A549 (cell line): ENCODE results near the gene SACM1L.

Experiments
- BHLHE40 ChIP-seq: IDR thresholded peaks from 2 replicates; pipeline ENCODE4 v1.6.1; 2012; ENCODE audit warnings: low read depth, low read length, inconsistent platforms
- CHD2 ChIP-seq: fragments of 150-350 bp; IDR thresholded peaks from 2 replicates; pipeline ENCODE4 v1.6.1; 2014; ENCODE audit warnings: low read length; ENCODE audit not compliant: partially characterized antibody
- CTCF ChIP-seq: fragments of >200 bp; sonication (Bioruptor Twin); formaldehyde crosslinking; IDR thresholded peaks from 3 replicates; pipeline ENCODE4 v1.5.1; 2016
- E2F6 ChIP-seq: IDR thresholded peaks from 2 replicates; pipeline ENCODE4 v1.6.1; 2012; ENCODE audit warnings: low read depth, borderline replicate concordance
- EP300 ChIP-seq, 2 experiments: fragments of >200 bp; sonication (Bioruptor Twin); formaldehyde crosslinking; IDR thresholded peaks; 2 replicates in 1 of 2; 3 replicates in 1 of 2; pipeline ENCODE4 v1.6.1; 2016 to 2017
- NR3C1 ChIP-seq: fragments of >200 bp; sonication (Bioruptor Twin); formaldehyde crosslinking; IDR thresholded peaks from 3 replicates; pipeline ENCODE4 v1.6.1; 2017
- POLR2A ChIP-seq: IDR thresholded peaks from 2 replicates; pipeline ENCODE4 v1.6.1; 2012; ENCODE audit warnings: mild to moderate bottlenecking, low read length
- POLR2AphosphoS2 ChIP-seq: conservative IDR thresholded peaks from 2 replicates; pipeline ENCODE4 v1.6.1; 2012; ENCODE audit warnings: low read length, improper control_type of control experiment, inconsistent platforms
- RAD21 ChIP-seq, 2 experiments: fragments of >200 bp in 1 of 2; sonication (Bioruptor Twin) in 1 of 2; formaldehyde crosslinking in 1 of 2; IDR thresholded peaks in 1 of 2; conservative IDR thresholded peaks in 1 of 2; 2 replicates in 1 of 2; 3 replicates in 1 of 2; pipeline ENCODE4 v1.6.1; 2012 to 2018; ENCODE audit warnings: inconsistent platforms in 1 of 2
- SMC3 ChIP-seq: fragments of >200 bp; sonication (Bioruptor Twin); formaldehyde crosslinking; IDR thresholded peaks from 3 replicates; pipeline ENCODE4 v1.6.1; 2018; ENCODE audit warnings: inconsistent platforms
- SREBF2 ChIP-seq: fragments of 450-650 bp; IDR thresholded peaks from 2 replicates; pipeline ENCODE4 v1.6.1; 2014; ENCODE audit warnings: mild to moderate bottlenecking, moderate library complexity
- TF ChIP-seq, protein P1 (sequence below): fragments of 200-600 bp; sonication (generic); IDR thresholded peaks from 2 replicates; pipeline ENCODE4 v1.6.1; 2016; ENCODE audit warnings: antibody characterized with exemption, mild to moderate bottlenecking, moderate library complexity

- TF ChIP-seq SMC3 (no peak), POLR2A (no peak), CTCF (no peak), SREBF2 (no peak), POLR2AphosphoS2 (no peak), CHD2 (no peak), E2F6 (no peak), EP300 (IDR thresholded peaks at IDR 0.05) (no peak), BHLHE40 (no peak), RAD21 (conservative IDR thresholded peaks at IDR 0.05 in 1 of 2, IDR thresholded peaks at IDR 0.05 in 1 of 2) (no peak), NR3C1 (no peak)
- TF ChIP-seq, protein P1, sequence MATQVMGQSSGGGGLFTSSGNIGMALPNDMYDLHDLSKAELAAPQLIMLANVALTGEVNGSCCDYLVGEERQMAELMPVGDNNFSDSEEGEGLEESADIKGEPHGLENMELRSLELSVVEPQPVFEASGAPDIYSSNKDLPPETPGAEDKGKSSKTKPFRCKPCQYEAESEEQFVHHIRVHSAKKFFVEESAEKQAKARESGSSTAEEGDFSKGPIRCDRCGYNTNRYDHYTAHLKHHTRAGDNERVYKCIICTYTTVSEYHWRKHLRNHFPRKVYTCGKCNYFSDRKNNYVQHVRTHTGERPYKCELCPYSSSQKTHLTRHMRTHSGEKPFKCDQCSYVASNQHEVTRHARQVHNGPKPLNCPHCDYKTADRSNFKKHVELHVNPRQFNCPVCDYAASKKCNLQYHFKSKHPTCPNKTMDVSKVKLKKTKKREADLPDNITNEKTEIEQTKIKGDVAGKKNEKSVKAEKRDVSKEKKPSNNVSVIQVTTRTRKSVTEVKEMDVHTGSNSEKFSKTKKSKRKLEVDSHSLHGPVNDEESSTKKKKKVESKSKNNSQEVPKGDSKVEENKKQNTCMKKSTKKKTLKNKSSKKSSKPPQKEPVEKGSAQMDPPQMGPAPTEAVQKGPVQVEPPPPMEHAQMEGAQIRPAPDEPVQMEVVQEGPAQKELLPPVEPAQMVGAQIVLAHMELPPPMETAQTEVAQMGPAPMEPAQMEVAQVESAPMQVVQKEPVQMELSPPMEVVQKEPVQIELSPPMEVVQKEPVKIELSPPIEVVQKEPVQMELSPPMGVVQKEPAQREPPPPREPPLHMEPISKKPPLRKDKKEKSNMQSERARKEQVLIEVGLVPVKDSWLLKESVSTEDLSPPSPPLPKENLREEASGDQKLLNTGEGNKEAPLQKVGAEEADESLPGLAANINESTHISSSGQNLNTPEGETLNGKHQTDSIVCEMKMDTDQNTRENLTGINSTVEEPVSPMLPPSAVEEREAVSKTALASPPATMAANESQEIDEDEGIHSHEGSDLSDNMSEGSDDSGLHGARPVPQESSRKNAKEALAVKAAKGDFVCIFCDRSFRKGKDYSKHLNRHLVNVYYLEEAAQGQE, result no peak
Measured at GRCh38 chr3:45677841-45678240, 11.4 kb upstream of the SACM1L start.
